DOHH2 (cell line): Measurements from ENCODE around the gene UVRAG.

ENCODE experiments used
- EZH2phosphoT487 ChIP-seq: fragments of 200-600 bp; sonication (generic); IDR thresholded peaks from 2 replicates; pipeline ENCODE4 v1.6.1; 2017; ENCODE audit warnings: borderline replicate concordance, mild to moderate bottlenecking, antibody characterized with exemption, low read length, moderate library complexity, mixed read lengths
- TF ChIP-seq, protein P1 (sequence below): fragments of 200-600 bp; sonication (generic); IDR thresholded peaks from one replicate; pipeline ENCODE4 v1.5.1; 2014; ENCODE audit warnings: antibody characterized with exemption, mild to moderate bottlenecking, low read depth, low read length; ENCODE audit not compliant: poor library complexity, severe bottlenecking

DNA sequence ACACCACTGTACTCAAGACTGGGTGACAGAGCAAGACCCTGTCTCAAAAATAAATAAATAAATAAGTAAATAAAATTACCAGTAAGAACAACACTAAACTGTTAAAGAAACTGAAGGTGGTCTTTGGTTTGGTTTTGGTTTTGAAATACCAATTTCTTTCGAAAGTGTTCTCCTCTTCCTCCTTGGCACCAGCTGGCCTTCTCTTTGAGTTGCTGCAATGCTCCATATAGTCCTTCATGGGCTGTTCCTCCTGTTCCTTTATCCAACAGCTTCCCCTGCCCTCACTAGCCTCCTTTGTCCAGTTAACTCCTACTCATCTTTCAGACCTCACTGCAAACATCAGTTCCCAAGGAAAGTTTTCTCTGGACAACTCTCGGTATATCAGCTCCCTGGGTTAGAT, 5.0 kb upstream of the UVRAG start:
- TF ChIP-seq, protein P1, sequence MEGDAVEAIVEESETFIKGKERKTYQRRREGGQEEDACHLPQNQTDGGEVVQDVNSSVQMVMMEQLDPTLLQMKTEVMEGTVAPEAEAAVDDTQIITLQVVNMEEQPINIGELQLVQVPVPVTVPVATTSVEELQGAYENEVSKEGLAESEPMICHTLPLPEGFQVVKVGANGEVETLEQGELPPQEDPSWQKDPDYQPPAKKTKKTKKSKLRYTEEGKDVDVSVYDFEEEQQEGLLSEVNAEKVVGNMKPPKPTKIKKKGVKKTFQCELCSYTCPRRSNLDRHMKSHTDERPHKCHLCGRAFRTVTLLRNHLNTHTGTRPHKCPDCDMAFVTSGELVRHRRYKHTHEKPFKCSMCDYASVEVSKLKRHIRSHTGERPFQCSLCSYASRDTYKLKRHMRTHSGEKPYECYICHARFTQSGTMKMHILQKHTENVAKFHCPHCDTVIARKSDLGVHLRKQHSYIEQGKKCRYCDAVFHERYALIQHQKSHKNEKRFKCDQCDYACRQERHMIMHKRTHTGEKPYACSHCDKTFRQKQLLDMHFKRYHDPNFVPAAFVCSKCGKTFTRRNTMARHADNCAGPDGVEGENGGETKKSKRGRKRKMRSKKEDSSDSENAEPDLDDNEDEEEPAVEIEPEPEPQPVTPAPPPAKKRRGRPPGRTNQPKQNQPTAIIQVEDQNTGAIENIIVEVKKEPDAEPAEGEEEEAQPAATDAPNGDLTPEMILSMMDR, result no peak
- no peak for TF ChIP-seq EZH2phosphoT487
